Breast epithelium (tissue), 4 donors: ENCODE data around the gene TIAM2. TPM values are rescaled to one million over a fixed set of nuclear protein-coding genes. Genes with fewer than 3 reads are reported as not detected.

ENCODE experiments used
- DNase-seq, 2 donors: peaks; one replicate each; pipeline ENCODE4 v3.0.0-alpha.2; 2019; ENCODE audit warnings: low spot score in 2 of 2
- H3K27ac ChIP-seq, 2 donors: fragments of 200-600 bp; sonication (generic) in 1 of 2; one replicate each; pipeline ENCODE4 v1.5.1; 2016 to 2019; ENCODE audit warnings: mild to moderate bottlenecking in 1 of 2
- H3K27me3 ChIP-seq, 2 donors: fragments of 200-600 bp; sonication (generic) in 1 of 2; one replicate each; pipeline versions ENCODE4 v1.5.1 to v1.6.0; 2017 to 2019; ENCODE audit warnings: control low read depth in 1 of 2, mild to moderate bottlenecking in 1 of 2
- H3K36me3 ChIP-seq: fragments of 200-600 bp; one replicate; pipeline ENCODE4 v1.5.1; 2019
- H3K4me1 ChIP-seq, 2 donors: fragments of 200-600 bp; sonication (generic); one replicate each; pipeline ENCODE4 v1.5.1; 2016 to 2019; ENCODE audit warnings: control low read depth in 1 of 2
- H3K4me3 ChIP-seq, 3 donors: fragments of 200-600 bp; sonication (generic); 1 replicate in 2 of 3; 2 replicates in 1 of 3; pipeline ENCODE4 v1.5.1; 2016 to 2019; ENCODE audit warnings: mild to moderate bottlenecking in 3 of 3, moderate library complexity in 2 of 3
- H3K9me3 ChIP-seq, 2 donors: fragments of 200-600 bp; sonication (generic) in 1 of 2; one replicate each; pipeline ENCODE4 v1.5.1; 2016 to 2019; ENCODE audit warnings: control low read depth in 1 of 2
- POLR2A ChIP-seq: fragments of 450-650 bp; IDR thresholded peaks from one replicate; pipeline ENCODE4 v1.6.1; 2016; ENCODE audit warnings: antibody characterized with exemption, mild to moderate bottlenecking, moderate library complexity
- POLR2AphosphoS5 ChIP-seq, 3 donors: sonication (generic); formaldehyde crosslinking; IDR thresholded peaks; one replicate each; pipeline ENCODE4 v1.6.1; 2017; ENCODE audit warnings: antibody characterized with exemption in 3 of 3
- intact Hi-C: fragments of 100-400 bp; cut with DNase I; formaldehyde crosslinking; loops from one replicate; pipeline ENCODE4 v1.15.1; 2023; ENCODE audit warnings: low total_unique reads
- total RNA-seq, 3 donors: library from RNA; depleted of rRNA; stranded (reverse); fragments of >200 nt; gene quantifications; one replicate each; pipeline ENCODE4 v1.1.0, GENCODE V29; 2016
- TF ChIP-seq, protein P1 (sequence below), 3 donors: fragments of 450-650 bp; IDR thresholded peaks; one replicate each; pipeline ENCODE4 v1.5.1; 2016 to 2017; ENCODE audit warnings: antibody characterized with exemption in 3 of 3, mild to moderate bottlenecking in 3 of 3, moderate library complexity in 3 of 3

TIAM2 gene
- total RNA-seq, 3 donors from 2014 or later = 5.8 to 32.3 (median 12.8) TPM

DNA sequence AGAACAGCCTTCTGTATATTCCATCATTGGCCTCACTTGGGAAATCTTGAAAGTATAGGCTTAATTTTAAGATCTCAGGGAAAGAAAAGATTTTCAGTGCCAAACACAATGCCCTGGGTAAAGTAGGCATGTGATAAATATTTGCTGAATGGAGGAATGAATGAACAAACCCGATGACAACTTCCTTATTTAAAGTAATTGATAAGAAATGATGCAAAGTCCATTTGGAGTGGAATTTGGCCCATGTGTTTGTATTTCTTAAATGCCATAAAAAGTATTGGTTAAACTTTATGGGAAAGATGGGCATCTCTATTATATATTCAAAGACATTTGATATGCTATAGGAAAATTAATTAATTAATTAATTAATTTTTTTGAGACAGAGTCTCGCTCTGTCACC lies 3.7 kb downstream of the TIAM2 start:
- Histone ChIP-seq H3K27ac (no peak overlapping the region), H3K27me3 (peaks cover 0 to 4% of the 10 kb centered on the region in 2 donors), H3K36me3 (no peaks in the 10 kb centered on the region), H3K9me3 (no peaks in the 10 kb centered on the region), H3K4me3 (no peak overlapping the region), H3K4me1 (no peaks in the 10 kb centered on the region)
- no peak for TF ChIP-seq POLR2A
- TF ChIP-seq POLR2AphosphoS5 (IDR thresholded peaks at IDR 0.05) = no peak
- TF ChIP-seq, protein P1, sequence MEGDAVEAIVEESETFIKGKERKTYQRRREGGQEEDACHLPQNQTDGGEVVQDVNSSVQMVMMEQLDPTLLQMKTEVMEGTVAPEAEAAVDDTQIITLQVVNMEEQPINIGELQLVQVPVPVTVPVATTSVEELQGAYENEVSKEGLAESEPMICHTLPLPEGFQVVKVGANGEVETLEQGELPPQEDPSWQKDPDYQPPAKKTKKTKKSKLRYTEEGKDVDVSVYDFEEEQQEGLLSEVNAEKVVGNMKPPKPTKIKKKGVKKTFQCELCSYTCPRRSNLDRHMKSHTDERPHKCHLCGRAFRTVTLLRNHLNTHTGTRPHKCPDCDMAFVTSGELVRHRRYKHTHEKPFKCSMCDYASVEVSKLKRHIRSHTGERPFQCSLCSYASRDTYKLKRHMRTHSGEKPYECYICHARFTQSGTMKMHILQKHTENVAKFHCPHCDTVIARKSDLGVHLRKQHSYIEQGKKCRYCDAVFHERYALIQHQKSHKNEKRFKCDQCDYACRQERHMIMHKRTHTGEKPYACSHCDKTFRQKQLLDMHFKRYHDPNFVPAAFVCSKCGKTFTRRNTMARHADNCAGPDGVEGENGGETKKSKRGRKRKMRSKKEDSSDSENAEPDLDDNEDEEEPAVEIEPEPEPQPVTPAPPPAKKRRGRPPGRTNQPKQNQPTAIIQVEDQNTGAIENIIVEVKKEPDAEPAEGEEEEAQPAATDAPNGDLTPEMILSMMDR (IDR thresholded peaks at IDR 0.05) = no peak
- intact Hi-C loops = no loop called here
- DNase-seq = no peak

DNA sequence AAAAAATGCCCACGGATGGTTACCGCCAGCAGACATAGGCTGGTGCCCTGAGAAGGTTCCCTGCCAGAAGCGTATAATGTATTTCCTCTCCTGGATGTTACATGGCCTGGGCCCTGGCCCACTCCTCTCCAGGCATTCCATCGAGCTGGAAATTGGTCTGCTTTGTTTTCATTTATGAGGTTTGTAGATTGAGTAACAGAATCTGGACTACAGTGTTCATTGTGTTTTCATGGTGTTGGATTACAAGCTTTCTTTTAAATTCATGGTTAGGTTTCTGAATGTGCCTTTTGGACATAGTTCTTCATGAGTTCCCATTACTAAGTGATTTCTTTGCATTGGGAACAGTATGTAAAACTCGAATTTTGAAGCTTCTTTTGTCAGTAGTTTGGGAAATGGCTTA lies 6.4 kb downstream of the TIAM2 start:
- Histone ChIP-seq H3K4me1 (no peaks in the 10 kb centered on the region), H3K27ac (no peak overlapping the region), H3K9me3 (no peaks in the 10 kb centered on the region), H3K27me3 (no peaks in the 10 kb centered on the region), H3K4me3 (no peak overlapping the region), H3K36me3 (no peaks in the 10 kb centered on the region)
- intact Hi-C loops = no loop called here
- DNase-seq = no peak
- TF ChIP-seq, protein P1 (IDR thresholded peaks at IDR 0.05) = no peak
- TF ChIP-seq POLR2AphosphoS5 (IDR thresholded peaks at IDR 0.05) (no peak), POLR2A (no peak)

- H3K36me3 ChIP-seq = no peaks in the 10 kb centered on the region
Measured at GRCh38 chr6:155001934-155002333, 6.8 kb downstream of the TIAM2 start.

DNA sequence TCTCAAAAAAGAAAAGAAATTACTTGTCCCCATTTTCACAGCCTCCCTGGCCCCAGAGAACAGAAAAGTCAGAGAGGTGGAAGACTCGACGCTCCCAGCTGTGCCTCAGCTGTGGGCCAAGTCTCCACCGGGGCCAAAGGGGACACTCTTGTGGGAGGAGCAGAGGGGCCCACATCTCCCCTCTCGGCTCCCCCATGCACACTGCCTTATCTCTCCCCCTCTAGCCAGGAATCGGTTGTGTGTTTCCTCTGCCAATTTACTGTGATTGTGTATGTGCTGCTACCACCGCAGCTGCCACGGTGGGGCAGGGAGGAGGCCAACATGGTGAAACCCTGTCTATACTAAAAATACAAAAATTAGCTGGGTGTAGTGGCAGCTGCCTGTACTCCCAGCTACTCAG lies 8.4 kb downstream of the TIAM2 start:
- DNase-seq = no peak
- H3K4me3 ChIP-seq = no peak overlapping the region
- H3K27me3 ChIP-seq = no peaks in the 10 kb centered on the region
- H3K27ac ChIP-seq = no peak overlapping the region
- intact Hi-C loops = no loop called here
- H3K9me3 ChIP-seq = no peaks in the 10 kb centered on the region
- no peaks in the 10 kb centered on the region for H3K36me3 ChIP-seq
- no peak for TF ChIP-seq POLR2A
- TF ChIP-seq, protein P1 (IDR thresholded peaks at IDR 0.05) = no peak
- TF ChIP-seq POLR2AphosphoS5 (IDR thresholded peaks at IDR 0.05) = no peak
- no peaks in the 10 kb centered on the region for H3K4me1 ChIP-seq

More at GRCh38 chr6:155001934-155002333, 6.8 kb downstream of the TIAM2 start:
- Histone ChIP-seq H3K4me1 (no peaks in the 10 kb centered on the region), H3K4me3 (no peak overlapping the region), H3K27me3 (no peaks in the 10 kb centered on the region), H3K9me3 (no peaks in the 10 kb centered on the region), H3K27ac (no peak overlapping the region)
- no peak for DNase-seq
- intact Hi-C loops = no loop called here
- TF ChIP-seq POLR2AphosphoS5 (IDR thresholded peaks at IDR 0.05) (no peak), POLR2A (no peak)
- TF ChIP-seq, protein P1 (IDR thresholded peaks at IDR 0.05) = no peak

DNA sequence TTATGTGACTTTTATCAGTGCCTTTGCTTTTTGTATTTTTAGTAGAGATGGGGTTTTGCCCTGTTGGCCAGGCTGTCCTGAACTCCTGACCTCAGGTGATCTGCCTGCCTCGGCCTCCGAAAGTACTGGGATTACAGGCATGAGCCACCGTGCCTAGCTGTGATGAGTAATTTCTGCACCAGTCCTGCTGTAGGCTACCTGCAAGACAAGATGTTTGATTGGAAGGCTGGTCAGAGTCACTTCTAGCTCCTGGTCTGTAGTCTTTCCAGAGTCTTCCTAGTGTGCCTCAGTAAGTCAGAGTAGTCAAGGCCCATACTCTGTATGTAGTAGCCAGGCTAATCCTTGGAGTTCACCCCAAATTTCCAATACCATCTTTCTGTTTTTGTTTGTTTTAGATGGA lies 8.9 kb downstream of the TIAM2 start:
- no peaks in the 10 kb centered on the region for H3K9me3 ChIP-seq
- H3K4me3 ChIP-seq = no peak overlapping the region
- no peak for DNase-seq
- intact Hi-C loops = no loop called here
- no peaks in the 10 kb centered on the region for H3K27me3 ChIP-seq
- H3K4me1 ChIP-seq = no peaks in the 10 kb centered on the region
- no peak for TF ChIP-seq POLR2AphosphoS5 (IDR thresholded peaks at IDR 0.05)
- no peak for TF ChIP-seq POLR2A
- TF ChIP-seq, protein P1 (IDR thresholded peaks at IDR 0.05) = no peak
- H3K27ac ChIP-seq = no peak overlapping the region
- H3K36me3 ChIP-seq = no peaks in the 10 kb centered on the region
